GM21526 (cell line): ENCODE results near the gene RIC8B.
"Not testable (repeated sequence)": the region's sequence is repeated elsewhere in the genome, so short reads cannot be mapped to it uniquely, and the experiment has no call there.

Source experiments
- ATAC-seq: cut with Tn5 transposase; IDR thresholded peaks from one replicate; pipeline ENCODE4 v1.9.1; 2021; ENCODE audit warnings: moderate library complexity; ENCODE audit not compliant: unreplicated experiment, low FRiP score

RIC8B gene

DNA sequence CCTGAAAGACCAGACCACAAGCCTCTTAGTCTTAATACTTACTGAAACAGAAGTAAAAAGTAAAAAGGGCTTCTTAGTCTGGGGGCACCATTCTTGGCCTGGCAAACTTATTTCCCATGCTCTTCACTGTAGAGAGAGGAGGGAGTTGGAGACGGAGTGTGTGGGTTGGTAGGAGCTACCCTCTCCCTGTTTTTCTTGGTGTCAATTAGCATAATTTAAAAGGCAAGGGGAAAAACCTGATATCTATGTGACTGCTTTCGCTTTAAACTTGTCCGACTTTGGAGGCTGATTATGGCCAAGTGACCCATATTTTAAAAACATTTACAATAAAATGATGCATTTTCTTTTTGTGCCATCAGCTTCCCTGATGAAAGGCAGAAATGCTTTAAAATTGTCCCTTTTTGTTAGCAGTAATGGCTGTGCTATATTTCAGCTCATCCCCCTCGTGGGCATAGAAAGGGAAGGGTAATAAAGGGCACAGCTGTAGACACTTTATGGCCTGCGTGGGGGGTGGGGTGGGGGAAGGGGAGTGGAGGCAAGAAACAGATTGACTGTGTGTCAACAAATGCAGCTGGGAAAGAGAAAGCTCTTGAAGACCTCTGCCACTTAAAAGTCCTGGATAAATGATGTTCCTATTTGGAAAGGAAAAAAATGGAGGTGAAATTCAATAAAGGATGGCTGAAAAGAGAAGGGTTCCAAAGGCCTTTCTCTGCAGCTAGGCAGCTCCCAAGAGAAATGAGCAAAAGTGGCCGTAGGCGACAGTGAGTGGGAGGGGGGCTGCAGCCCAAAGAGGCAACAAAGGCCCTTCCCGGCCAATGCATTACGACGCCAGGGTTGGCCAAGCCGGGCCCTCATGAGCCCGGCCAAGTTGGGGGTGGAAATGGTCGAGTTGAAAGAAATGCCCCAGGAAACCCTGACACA, 123.8 kb downstream of the RIC8B start:
- ATAC-seq: no peak

GRCh38 chr12:106900554-106900953, 126.1 kb downstream of the RIC8B start:
- no peak for ATAC-seq

DNA sequence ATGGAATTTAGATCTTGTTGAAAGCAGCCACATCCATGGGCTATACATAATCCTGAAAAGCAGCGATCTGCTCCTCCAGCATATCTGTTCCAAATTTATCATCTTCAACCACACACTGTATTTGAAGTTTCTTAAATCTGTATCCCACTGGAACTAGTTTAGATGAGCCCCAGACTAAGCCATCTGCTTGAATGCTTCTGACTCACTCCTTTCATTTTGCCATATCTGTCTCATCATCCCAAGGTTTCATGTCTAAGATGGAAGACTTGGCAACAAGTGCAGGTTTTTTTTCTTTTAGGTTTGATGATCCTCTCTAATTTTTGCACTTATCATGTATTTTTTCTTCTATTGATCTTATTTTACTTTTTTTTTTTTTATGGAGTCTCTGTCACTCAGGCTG, 126.8 kb downstream of the RIC8B start:
- no peak for ATAC-seq

GRCh38 chr12:106902053-106902452, 127.6 kb downstream of the RIC8B start:
- ATAC-seq: no peak

DNA sequence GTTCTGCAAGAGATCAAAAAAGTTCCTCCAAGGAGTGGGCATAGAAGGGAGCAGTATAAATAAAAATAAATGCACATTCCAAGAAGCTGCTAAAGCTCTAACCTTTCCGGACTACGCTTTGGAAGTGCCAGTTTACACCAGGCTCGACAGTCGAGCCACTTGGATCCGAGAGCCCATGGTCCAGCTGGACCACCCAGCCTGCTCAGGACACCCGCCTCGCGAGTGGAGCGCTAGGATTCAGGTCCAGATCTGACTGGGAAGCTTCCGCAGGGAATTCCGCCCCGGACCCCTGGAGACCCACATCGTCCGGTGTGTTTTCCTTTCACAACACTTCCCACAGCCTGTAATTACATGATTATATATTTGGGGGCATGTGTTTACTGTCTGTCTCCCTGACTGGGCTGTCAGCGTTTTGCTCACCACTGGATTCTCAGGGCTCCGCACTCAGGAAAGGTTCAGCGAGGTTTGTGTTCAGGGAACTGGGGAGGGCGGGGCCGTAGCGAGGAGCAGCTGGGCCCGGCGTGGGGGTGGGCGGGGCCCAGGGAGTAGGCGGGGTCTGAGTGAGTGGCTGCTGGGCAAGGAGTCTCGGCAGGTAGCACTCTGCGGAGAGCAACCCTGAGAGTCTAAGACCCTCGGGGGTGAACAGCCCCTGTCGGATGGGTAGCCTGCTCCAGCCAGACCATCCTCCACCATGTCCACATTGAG, 128.9 kb downstream of the RIC8B start:
- peak; percentile 73 for ATAC-seq

- ATAC-seq: no peak
Observed at GRCh38 chr12:106906715-106907114, 132.2 kb downstream of the RIC8B start.

DNA sequence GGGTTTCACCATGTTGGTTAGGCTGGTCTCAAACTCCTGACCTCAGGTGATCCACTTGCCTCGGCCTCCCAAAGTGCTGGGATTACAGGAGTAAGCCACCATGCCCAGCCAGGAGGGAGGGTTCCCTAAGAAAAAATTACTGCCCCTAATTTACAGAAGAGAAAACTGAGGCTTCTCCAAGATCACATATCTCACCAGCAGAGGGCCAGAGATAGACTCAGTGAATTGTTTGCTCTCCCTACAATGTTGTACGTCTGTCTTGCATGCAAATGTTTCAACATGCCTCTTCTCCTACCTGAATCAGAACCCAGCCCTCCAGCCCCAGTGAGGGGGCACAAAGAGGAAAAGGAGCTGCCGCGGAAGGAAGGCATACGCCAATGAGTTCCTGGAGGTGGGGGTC, 132.9 kb downstream of the RIC8B start:
- no peak for ATAC-seq

DNA sequence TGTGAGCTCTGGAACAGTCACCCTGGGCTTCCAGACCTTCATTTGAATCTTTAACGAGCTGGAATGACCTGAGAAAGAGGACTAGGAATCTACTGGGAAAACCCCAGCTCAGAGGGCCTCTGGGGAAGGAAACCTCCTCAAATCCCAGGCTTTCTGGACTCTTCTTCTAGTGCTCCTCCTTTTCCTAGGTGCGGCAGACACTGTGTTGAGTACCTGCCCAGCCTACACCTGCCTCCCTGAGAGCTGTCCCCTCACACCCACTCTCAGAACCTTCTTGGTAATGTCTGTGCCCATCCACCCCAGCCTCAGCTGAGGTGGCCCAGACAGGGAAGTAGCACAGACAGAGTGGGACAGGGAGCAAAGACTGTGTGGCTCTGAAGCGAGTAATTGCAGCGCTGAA, 133.4 kb downstream of the RIC8B start:
- no peak for ATAC-seq

GRCh38 chr12:106908561-106908960, 134.1 kb downstream of the RIC8B start:
- no peak for ATAC-seq

DNA sequence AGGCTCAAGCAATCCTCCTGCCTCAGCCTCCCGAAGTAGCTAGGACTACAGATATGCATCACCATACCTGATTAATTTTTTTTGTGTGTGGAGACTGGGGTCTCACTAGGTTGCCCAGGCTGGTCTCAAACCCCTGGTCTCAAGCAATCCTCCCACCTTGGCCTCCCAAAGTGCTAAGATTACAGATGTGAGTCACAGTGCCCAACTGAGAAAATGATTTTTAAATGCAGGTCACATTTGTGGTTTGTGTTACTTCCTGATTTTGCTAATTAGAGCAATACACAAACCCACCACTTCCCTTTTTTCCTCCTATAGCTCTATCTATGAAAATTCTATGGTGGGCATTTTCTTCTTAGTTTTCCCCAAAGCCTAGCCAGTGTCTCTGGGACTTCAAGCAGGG, 135.7 kb downstream of the RIC8B start:
- peak; percentile 52 for ATAC-seq

DNA sequence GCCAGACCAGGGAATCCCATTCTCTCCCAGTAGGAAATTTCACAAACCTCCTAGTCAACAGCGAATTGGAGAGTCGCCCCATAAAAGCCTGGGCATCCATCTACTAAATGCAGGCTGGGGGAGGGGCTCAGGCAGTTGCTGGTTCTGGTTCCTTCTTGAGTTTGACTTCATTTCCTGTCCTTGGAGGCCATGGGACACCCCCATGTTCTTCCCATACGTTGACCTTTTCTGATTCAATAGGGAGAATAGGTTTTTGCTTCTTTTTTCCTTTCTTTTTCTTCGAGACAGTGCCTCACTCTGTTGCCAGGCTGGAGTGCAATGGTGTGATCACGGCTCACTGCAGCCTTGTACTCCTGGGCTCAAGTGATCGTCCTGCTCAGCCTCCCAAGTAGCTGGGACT, 137.1 kb downstream of the RIC8B start:
- ATAC-seq: no peak

DNA sequence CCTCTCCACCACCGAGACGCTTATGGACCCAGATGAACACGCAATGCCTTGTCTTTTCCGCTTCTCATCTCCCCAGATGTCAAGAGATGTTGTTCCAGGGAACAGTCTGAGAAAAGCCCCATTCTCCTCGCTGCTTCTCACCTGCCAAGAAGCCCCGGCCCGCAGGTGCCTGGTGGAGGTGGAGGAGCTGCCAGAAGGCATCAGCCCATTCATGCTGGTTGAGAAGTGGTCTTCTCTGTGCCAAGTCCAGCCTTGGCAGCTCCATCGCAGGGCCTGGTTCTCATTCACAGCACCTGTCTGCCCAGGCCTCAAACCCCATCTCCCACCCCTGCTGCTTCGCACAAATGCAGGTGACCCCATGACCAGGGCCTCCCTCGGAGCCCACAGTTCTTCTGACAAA, 139.0 kb downstream of the RIC8B start:
- ATAC-seq: no peak

DNA sequence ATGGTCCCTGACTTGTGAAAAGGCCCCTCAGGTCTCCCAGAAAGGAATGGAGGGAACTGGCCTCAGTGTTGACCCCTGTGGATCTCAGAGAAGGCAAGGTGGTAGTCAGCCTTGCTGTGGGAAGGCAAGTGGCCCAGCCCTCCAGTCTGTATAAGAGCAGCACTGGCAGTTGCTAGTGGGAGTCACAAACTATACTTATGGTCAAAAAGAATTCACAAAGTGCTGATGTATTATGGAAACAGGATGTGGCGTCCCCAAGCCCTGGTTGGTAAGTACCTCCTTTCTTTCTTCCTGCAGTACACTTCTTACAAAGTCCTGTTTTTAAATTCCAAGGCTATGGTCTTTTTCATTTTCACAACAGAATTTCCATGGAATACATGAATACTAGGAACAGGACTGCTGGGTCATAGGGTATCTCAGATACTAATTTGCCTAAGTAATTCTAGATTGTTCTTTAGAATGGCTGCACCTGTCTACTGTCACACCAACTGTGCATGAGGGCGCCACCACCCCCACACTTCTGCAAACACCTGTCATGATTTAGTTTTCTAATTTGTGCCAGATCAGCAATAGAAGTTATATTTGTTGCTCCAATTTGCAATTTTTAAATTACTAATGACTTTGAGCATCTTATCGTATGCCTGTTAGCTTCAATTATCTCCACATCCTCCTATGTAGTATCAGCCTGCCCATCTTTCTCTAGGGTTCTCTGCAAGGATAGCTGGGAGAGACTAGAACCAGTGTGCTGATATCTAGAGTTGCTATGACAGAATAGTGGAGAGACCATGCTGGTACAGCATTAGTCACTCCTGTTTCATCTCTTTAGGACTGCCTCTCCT, 140.5 kb downstream of the RIC8B start:
- peak; percentile 70 for ATAC-seq

GRCh38 chr12:106915635-106916026, 141.1 kb downstream of the RIC8B start:
- ATAC-seq: no peak

DNA sequence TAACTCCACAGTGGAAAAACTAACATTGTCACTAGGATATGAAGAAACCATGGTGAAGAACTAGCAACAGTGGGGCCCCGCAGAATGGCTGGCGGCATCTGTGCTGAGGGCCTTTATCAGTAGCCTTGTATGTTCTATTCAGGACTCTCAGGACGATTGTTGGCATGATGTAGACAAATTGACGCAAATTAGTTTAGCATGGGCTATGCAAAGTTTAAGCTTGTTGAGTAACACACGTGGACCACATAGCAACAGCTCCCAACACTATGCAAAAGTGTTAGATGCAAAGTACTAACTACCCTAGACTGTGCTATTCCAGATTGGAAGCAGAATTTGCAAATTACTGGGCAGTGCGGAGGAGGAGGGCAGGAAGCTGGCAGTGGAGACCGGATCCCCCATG, 143.0 kb downstream of the RIC8B start:
- no peak for ATAC-seq

DNA sequence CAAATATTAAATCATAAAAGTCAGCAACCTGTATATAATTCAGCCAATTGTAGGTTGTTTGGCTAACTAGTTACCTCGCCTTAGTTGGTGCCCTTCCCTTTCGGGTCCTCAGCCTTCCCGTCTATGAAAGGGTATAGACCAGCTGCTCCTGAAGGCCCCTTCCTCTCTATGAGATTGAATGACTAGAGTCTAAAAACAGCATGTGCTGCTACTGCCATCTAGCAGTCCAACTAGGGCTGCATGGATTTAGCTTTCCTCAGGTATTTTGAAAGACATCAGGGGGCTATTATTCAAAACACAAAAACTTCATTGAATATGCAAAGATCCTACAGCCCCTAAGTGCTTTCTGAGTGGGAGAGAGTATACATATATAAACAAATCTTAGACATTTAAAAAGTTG, 144.3 kb downstream of the RIC8B start:
- ATAC-seq: no peak

DNA sequence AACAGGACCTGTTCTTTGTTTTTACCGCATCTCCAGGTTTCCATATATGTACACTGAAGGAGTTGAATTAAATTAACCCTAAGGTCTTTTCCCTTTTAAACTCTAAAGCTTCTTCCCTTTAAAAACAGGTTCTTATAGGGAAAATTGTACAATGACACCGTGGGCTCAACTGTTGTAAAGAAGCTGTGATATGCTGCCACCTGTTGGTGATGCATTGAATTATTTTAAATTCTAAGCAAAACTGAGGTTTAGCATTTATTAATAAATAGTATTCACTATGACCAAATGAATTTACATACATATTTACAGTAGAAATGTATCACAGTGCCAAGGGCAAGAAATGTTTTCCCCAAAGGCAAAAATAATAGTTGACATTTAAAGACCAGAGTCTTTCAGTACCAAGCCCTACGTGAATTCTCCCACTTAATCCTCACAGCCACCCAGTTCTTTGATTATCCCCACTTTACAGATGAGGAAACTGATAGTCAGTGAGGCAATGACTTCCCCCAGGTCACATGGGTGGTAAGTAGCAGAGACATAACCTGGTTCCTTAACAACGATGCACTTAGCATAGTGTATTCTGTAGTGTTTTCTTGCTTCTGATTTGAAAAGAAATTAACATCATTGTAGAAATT, 145.5 kb downstream of the RIC8B start:
- no peak for ATAC-seq

DNA sequence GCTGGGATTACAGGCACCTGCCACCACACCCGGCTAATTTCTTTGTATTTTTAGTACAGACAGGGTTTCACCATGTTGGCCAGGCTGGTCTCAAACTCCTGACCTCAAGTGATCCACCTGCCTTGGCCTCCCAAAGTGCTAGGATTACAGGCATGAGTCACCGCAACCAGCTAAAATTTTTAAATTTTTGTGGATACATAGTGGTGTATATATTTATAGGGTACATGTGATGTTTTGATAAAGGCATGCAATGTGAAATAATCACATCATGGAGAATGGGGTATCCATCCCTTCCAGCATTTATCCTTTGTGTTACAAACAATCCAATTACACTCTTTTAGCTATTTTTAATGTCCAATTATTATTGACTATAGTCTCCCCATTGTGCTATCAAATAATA, 147.5 kb downstream of the RIC8B start:
- ATAC-seq: not testable (repeated sequence)

DNA sequence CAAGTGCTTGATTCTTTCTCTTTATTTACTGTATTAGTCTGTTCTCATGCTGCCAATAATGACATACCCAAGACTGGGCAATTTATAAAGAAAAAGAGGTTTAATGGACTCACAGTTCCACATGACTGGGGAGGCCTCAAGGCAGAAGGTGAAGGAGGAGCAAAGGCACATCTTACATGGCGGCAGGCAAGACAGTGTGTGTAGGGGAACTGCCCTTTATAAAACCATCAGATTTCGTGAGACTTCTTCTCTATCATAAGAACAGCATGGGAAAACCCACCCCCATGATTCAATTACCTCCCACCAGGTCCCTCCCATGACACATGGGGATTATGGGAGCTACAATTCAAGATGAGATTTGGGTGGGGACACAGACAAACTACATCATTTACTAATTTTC, 149.1 kb downstream of the RIC8B start:
- ATAC-seq: not testable (repeated sequence)

- ATAC-seq: no peak
Observed at GRCh38 chr12:106924268-106924861, 149.9 kb downstream of the RIC8B start.
